IPS DF 6.9 (cell line): ENCODE data around the gene ATXN7L3.

Source experiments
- DNase-seq: peaks from one replicate; pipeline ENCODE4 v3.0.0-alpha.2; 2013; ENCODE audit warnings: low read depth, low spot score
- H3K27ac ChIP-seq: one replicate; pipeline ENCODE4 v1.5.1; 2013; ENCODE audit warnings: low read length, control low read depth
- H3K27me3 ChIP-seq: 2 replicates; pipeline ENCODE4 v1.6.1; 2013; ENCODE audit warnings: mild to moderate bottlenecking, low read length; ENCODE audit not compliant: control insufficient read depth, insufficient read depth
- H3K36me3 ChIP-seq: 2 replicates; pipeline ENCODE4 v1.6.1; 2013; ENCODE audit warnings: low read length; ENCODE audit not compliant: control insufficient read depth, insufficient read depth
- H3K4me1 ChIP-seq: 2 replicates; pipeline ENCODE4 v1.6.1; 2013; ENCODE audit warnings: low read length; ENCODE audit not compliant: control insufficient read depth, insufficient read depth
- H3K4me3 ChIP-seq: 2 replicates; pipeline ENCODE4 v1.5.1; 2013; ENCODE audit warnings: mild to moderate bottlenecking, low read length
- H3K9me3 ChIP-seq: 2 replicates; pipeline ENCODE4 v1.6.1; 2013; ENCODE audit warnings: low read length, inconsistent platforms; ENCODE audit not compliant: control insufficient read depth, insufficient read depth
- WGBS: extraction: QIAGEN DNeasy Blood & Tissue Kit; methylation state at CpG from one replicate; pipeline ENCODE4 v1.1.7; 2013; ENCODE audit warnings: mixed read lengths, missing lambda C conversion rate; ENCODE audit not compliant: insufficient read length, insufficient coverage; 5-methylcytosine and 5-hydroxymethylcytosine counted together

ATXN7L3 gene

DNA sequence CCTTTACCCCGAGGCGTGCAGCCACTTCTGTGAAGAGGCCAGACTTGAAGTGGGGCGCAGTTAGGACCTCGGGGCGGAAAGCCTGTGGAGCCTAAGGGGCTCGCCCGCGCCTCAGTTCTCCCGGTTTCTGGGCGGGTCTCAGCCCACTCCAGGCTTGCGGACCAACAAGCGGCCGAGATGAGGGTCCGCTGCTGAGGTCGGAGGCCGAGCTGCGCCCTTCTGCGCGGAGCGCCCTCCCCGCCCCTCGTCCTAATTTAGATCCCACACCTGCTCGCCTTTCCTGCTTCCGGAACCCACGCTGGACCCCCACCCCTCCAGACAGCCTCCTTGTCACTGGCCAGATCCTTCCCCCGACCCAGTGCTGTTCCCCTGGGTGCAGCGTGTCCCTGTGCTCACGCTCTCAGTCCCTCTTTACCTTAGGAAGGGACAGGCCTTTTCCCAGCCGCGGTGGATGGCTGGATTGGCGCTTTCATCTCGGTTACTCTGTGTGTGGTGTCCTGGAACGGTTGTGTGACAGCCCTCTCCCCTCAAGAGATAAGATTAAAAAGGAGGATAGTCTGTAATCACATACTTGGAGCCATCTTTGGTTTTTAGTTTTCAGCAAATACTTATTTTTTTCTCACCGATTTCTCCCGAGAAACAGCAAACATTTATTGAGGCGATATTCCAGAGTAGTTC, 933 bp upstream of the ATXN7L3 start:
- DNase-seq, result no peak
- WGBS, result no CpG with 5 or more reads among the region's 36 CpGs
- no peaks in the 10 kb centered on the region for H3K27me3 ChIP-seq
- peaks cover 6% of the 10 kb centered on the region for H3K4me1 ChIP-seq
- no peak overlapping the region for H3K27ac ChIP-seq
- H3K9me3 ChIP-seq, result no peaks in the 10 kb centered on the region
- peaks cover 5% of the 10 kb centered on the region; the same call in 1 of the 2 replicates for H3K36me3 ChIP-seq
- H3K4me3 ChIP-seq, result peak overlapping the region; percentile 77; the same call in 1 of the 2 replicates

DNA sequence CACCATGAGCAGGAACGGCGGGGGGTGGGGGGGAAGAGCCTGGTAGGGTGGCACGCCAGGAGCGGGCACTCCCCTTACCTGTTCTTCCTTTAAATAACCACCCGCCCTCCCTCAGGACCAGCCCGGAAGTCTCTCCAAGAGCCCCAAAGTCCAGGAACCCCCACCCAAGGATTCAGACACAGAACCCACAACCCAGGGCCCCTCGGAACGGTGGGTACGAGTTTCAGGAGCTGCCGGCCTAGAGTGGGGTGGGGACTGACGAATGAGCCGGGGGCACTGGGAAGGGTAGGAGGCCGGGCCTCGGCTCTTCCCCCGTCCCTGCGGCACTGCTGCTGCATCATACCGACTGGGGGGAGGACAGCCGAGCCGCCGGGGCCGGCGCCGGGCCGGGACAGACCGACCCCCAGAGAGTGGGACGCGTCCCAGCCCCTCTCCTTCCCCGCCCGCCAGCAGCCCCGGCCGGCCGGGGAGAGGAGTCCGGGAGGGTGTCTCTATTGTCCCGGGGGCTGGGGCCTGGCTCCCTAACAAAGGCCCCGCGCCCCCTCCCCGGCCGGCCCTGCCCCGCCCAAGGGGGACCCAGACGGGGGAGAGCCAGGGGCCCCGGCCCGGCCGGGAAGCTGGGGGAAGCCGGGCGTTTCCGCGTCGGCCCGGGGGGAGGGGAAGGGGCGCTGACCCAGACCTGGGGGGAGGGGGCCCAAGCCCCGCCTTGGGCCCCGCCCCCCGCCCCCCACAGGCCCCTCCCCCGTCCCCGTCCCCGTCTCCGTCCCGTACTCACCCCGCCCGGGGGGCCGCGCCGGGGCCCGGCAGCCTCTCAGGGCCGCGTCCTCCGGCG, 747 bp downstream of the ATXN7L3 start:
- WGBS, result no CpG with 5 or more reads among the region's 68 CpGs
- peaks cover 5% of the 10 kb centered on the region for H3K4me1 ChIP-seq
- peaks cover 19% of the 10 kb centered on the region for H3K36me3 ChIP-seq
- DNase-seq, result no peak
- H3K27ac ChIP-seq, result no peak overlapping the region
- H3K27me3 ChIP-seq, result no peaks in the 10 kb centered on the region
- H3K9me3 ChIP-seq, result no peaks in the 10 kb centered on the region
- peak overlapping the region; percentile 85 for H3K4me3 ChIP-seq

DNA sequence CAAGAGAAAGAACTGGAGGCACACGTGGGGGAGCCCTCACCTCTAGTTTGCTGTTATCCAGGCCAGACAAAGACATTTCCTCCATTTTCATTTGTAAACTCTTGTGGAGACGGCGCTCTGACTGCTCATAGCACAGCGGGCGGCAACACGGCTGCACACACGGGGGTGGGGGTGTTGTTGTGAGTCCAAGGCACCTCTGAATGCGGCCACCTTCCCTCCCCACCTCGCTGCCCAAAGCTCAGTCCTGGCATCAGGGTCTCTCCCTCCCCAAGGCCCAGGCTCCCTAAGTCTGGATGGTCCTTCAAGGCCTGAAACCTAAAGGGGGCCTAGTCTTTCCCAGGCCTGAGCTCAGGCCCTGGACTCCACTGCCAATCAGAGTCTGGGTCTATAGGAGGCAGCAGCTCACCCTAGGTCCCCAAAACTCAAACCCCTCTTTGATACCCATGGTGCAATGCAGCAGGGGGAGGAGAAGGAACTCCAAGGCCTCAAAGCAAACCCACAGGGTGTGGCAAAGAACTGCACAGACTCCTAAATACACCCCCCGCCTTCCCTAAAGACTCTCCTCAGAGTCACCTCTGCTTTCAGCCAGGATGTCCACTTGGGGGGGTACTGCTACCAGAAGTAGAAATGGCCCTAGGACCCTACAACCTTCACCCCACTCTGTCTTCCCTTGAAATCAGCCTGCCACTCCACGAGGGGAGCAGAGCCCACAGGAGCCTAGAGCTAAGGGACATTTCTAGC, 1.5 kb downstream of the ATXN7L3 start:
- Histone ChIP-seq H3K27me3 (no peaks in the 10 kb centered on the region), H3K4me1 (peaks cover 3% of the 10 kb centered on the region; the same call in 1 of the 2 replicates), H3K27ac (no peak overlapping the region), H3K9me3 (no peaks in the 10 kb centered on the region), H3K4me3 (peak overlapping the region; percentile 85; the same call in 1 of the 2 replicates), H3K36me3 (peaks cover 20% of the 10 kb centered on the region)
- no CpG with 5 or more reads among the region's 11 CpGs for WGBS
- no peak for DNase-seq

DNA sequence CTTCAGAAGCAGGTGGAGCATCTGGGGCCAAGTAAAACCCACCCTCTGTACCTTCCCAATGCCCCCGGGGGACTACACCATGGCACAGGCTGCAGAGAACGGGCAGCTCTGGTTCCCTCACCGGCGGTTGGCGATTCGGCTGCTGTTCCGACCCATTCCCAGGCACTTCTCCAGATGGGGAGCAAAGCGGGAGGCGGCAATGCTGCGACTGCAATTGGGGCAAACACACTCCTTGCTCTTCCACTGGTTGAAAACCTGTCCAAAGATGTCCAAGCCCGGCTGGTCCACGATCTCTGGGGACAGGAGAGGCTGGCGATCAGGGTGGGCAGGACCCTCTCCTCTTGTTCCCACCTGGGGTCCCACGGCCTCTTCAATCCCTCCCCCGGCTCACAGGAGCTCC, 2.6 kb downstream of the ATXN7L3 start:
- DNase-seq, result no peak
- Histone ChIP-seq H3K36me3 (peaks cover 20% of the 10 kb centered on the region), H3K4me3 (no peak overlapping the region), H3K27me3 (no peaks in the 10 kb centered on the region), H3K27ac (no peak overlapping the region), H3K9me3 (no peaks in the 10 kb centered on the region), H3K4me1 (peaks cover 6% of the 10 kb centered on the region; the same call in 1 of the 2 replicates)
- no CpG with 5 or more reads among the region's 15 CpGs for WGBS

DNA sequence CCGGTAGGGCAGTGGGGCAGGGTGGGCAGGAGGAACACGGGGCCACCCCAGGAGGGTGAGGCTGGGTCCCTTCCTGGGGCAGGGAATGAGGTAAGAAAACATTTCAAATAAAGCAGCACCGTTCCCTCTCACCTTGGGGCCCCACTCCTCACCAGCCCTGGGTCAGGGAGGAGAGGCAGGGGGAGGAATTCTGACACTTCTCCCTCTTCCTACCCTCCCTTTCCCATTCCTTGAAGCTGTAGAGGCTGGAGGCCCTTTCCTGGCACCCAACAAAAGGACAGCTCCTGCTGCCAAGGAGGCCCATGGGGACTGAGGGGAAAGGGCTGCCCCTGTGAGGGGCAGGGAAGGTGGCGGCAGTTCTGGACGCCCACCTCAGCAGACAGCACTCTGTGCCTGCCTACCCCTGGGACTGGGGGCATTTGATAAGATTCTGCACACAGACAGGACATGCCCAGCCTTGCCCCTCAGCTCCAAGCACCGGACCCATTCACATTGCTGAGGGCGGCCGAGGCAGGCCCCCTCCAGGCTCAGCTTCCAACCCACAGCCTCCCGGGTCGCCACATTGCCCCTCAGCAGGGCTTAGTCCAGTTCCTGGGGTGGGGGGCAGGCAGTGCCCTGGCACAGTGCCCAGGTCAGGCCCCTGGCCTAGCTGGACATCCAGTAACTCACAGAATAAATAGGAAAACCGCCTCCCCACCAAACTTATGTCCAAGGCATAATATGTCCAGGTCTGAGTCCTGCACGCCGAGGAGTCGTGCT, 6.2 kb downstream of the ATXN7L3 start:
- Histone ChIP-seq H3K36me3 (peaks cover 27% of the 10 kb centered on the region), H3K27me3 (no peaks in the 10 kb centered on the region), H3K4me1 (peaks cover 6% of the 10 kb centered on the region; the same call in 1 of the 2 replicates), H3K9me3 (no peaks in the 10 kb centered on the region), H3K27ac (no peak overlapping the region), H3K4me3 (no peak overlapping the region)
- WGBS, result no CpG with 5 or more reads among the region's 14 CpGs
- DNase-seq, result no peak

DNA sequence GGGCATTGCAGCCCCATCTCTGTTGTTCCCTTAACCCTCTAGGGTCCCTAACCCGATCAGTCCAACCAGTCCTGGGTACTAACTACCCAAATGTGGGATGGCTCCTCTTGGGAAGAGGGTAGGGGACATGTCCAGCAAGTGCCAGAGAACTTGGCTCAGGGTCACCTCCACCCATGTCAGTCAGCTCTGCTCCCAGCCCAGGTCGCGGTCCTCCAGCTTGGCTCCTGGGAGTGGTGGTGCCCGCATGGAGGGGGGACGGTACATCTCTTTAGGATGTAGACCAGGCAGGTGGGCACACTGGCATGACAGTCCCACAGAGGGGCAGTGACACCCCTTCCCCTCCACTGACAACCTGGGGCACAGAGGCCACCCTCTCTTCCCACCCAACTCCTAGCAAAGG, 6.9 kb downstream of the ATXN7L3 start:
- H3K27ac ChIP-seq, result no peak overlapping the region
- no peaks in the 10 kb centered on the region for H3K9me3 ChIP-seq
- H3K4me3 ChIP-seq, result no peak overlapping the region
- no peaks in the 10 kb centered on the region for H3K27me3 ChIP-seq
- no peak for DNase-seq
- no CpG with 5 or more reads among the region's 5 CpGs for WGBS
- peaks cover 27% of the 10 kb centered on the region for H3K36me3 ChIP-seq
- peaks cover 3% of the 10 kb centered on the region; the same call in 1 of the 2 replicates for H3K4me1 ChIP-seq

DNA sequence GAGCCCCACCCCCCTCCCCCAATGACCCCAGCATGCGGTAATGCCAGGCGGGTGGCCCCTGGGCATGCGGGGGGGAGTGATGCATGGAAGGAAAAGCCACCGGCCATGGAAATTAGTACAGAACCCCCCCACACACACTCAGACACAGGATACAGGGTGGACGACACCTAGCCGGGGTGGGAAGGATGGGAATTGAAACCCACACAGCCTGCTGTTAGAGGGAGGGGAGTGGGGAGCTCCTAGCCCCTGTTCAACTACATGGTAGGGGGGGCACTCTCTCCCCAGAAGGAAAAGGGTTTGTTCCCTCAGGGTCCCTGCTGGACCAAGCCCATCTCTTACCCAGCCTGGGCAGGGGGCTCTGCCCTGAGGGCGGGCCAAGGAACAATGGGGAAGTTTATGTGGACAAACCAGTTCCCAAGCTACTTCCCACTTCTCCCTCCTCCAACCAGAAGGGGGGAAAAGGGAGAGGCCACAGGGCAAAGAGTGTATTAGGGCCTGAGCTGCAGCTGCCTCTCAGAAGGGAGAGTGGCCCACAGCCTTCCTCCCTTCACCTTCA, 7.7 kb downstream of the ATXN7L3 start:
- no peaks in the 10 kb centered on the region for H3K9me3 ChIP-seq
- no CpG with 5 or more reads among the region's 7 CpGs for WGBS
- no peak for DNase-seq
- H3K4me3 ChIP-seq, result no peak overlapping the region
- H3K36me3 ChIP-seq, result peaks cover 24% of the 10 kb centered on the region
- H3K27ac ChIP-seq, result no peak overlapping the region
- no peaks in the 10 kb centered on the region for H3K27me3 ChIP-seq
- peaks cover 3% of the 10 kb centered on the region; the same call in 1 of the 2 replicates for H3K4me1 ChIP-seq

DNA sequence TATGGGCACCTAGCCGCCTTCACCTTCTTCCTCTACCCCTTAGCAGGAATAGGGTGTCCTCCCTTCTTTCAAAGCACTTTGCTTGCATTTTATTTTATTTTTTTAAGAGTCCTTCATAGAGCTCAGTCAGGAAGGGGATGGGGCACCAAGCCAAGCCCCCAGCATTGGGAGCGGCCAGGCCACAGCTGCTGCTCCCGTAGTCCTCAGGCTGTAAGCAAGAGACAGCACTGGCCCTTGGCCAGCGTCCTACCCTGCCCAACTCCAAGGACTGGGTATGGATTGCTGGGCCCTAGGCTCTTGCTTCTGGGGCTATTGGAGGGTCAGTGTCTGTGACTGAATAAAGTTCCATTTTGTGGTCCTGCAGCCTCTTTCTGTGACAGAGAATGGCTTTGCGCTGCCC, 8.3 kb downstream of the ATXN7L3 start:
- H3K27me3 ChIP-seq, result no peaks in the 10 kb centered on the region
- H3K27ac ChIP-seq, result no peak overlapping the region
- no peak overlapping the region for H3K4me3 ChIP-seq
- DNase-seq, result no peak
- H3K36me3 ChIP-seq, result peaks cover 22% of the 10 kb centered on the region
- no peaks in the 10 kb centered on the region for H3K9me3 ChIP-seq
- H3K4me1 ChIP-seq, result peaks cover 3% of the 10 kb centered on the region; the same call in 1 of the 2 replicates
- WGBS, result no CpG with 5 or more reads among the region's 5 CpGs

DNA sequence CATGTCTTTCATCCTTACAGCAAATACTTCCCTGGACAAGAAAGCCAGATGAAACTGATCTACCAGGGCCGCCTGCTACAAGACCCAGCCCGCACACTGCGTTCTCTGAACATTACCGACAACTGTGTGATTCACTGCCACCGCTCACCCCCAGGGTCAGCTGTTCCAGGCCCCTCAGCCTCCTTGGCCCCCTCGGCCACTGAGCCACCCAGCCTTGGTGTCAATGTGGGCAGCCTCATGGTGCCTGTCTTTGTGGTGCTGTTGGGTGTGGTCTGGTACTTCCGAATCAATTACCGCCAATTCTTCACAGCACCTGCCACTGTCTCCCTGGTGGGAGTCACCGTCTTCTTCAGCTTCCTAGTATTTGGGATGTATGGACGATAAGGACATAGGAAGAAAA, 9.2 kb downstream of the ATXN7L3 start:
- no CpG with 5 or more reads among the region's 10 CpGs for WGBS
- Histone ChIP-seq H3K9me3 (no peaks in the 10 kb centered on the region), H3K4me1 (peaks cover 3% of the 10 kb centered on the region; the same call in 1 of the 2 replicates), H3K36me3 (peaks cover 22% of the 10 kb centered on the region), H3K4me3 (no peak overlapping the region), H3K27me3 (no peaks in the 10 kb centered on the region), H3K27ac (no peak overlapping the region)
- DNase-seq, result no peak
